GM12878 (cell line): ENCODE results near the gene WNT16. TPM values are rescaled to one million over a fixed set of nuclear protein-coding genes. Genes with fewer than 3 reads are reported as not detected.

Experiments
- ATAC-seq: fragments of 200-7000 bp; cut with Tn5 transposase; 3 replicates; pipeline ENCODE4 v1.9.1; 2020; ENCODE audit warnings: mild to moderate bottlenecking, moderate library complexity
- BruUV-seq: library from RNA; stranded (reverse); fragments of 400-500 nt; replicated peaks from 2 replicates; lab custom pipeline; 2021; lab: Mats Ljungman, UMichigan
- CTCF ChIA-PET: fragments of 300-600 bp; sonication (Branson Sonifier 250); formaldehyde crosslinking; extraction: SDS; loops from one replicate; lab custom pipeline; 2021; ENCODE audit warnings: inconsistent platforms; lab: Yijun Ruan, JAX
- POLR2A ChIA-PET: fragments of 350-600 bp; formaldehyde crosslinking; extraction: SDS; loops from one replicate; lab custom pipeline; 2021; ENCODE audit warnings: inconsistent platforms; lab: Charles Lee
- RAD21 ChIA-PET: fragments of 300-600 bp; sonication (Branson Sonifier 250); formaldehyde crosslinking; loops from one replicate; lab custom pipeline; 2023; ENCODE audit warnings: antibody characterized with exemption; ENCODE audit not compliant: unreplicated experiment; lab: Charles Lee
- SMC1A ChIA-PET: fragments of 300-600 bp; sonication (Branson Sonifier 250); formaldehyde crosslinking; loops from one replicate; lab custom pipeline; 2023; ENCODE audit not compliant: unreplicated experiment, uncharacterized antibody; lab: Charles Lee
- DNase-seq: peaks from one replicate; pipeline ENCODE4 v3.0.0-alpha.2; 2011; ENCODE audit warnings: low read depth, low spot score
- FAIRE-seq: peaks from 3 replicates; lab custom pipeline; 2011; peaks lifted over from hg19 to GRCh38; lab: Jason Lieb, UNC
- H2AFZ ChIP-seq: 2 replicates; pipeline ENCODE4 v1.6.0; 2011; ENCODE audit warnings: low read depth, low read length, control low read depth; ENCODE audit not compliant: control insufficient read depth
- H3K27ac ChIP-seq: 2 replicates; pipeline ENCODE4 v1.5.1; 2011; ENCODE audit warnings: control low read depth; ENCODE audit not compliant: control insufficient read depth, insufficient read depth
- H3K27me3 ChIP-seq, 2 experiments: replicated peaks in 1 of 2; 2 replicates each; pipeline versions ENCODE4 v1.6.0 to v1.6.1; 2011; ENCODE audit warnings: low read length in 1 of 2; ENCODE audit not compliant: control insufficient read depth in 2 of 2, insufficient read depth in 2 of 2
- H3K36me3 ChIP-seq, 2 experiments: 2 replicates each; pipeline ENCODE4 v1.5.1; 2011; ENCODE audit warnings: low read length in 1 of 2; ENCODE audit not compliant: control insufficient read depth in 2 of 2, insufficient read depth in 2 of 2
- H3K4me1 ChIP-seq: 2 replicates; pipeline ENCODE4 v1.6.1; 2011; ENCODE audit warnings: mild to moderate bottlenecking, low read length, moderate library complexity, mixed read lengths; ENCODE audit not compliant: control insufficient read depth, insufficient read depth
- H3K4me2 ChIP-seq: 2 replicates; pipeline ENCODE4 v1.6.0; 2011; ENCODE audit warnings: control low read depth; ENCODE audit not compliant: control insufficient read depth, insufficient read depth
- H3K4me3 ChIP-seq: fragments of 200-600 bp; sonication (generic); 2 replicates; pipeline ENCODE4 v1.5.1; 2016
- H3K79me2 ChIP-seq: 2 replicates; pipeline ENCODE4 v1.6.0; 2011; ENCODE audit warnings: low read length; ENCODE audit not compliant: control insufficient read depth, insufficient read depth
- H3K9ac ChIP-seq: 2 replicates; pipeline ENCODE4 v1.8.0; 2011; ENCODE audit warnings: low read length, control low read depth, mixed read lengths; ENCODE audit not compliant: control insufficient read depth, insufficient read depth
- H3K9me3 ChIP-seq: replicated peaks from 3 replicates; pipeline ENCODE4 v1.5.1; 2011; ENCODE audit warnings: mild to moderate bottlenecking, low read length; ENCODE audit not compliant: control insufficient read depth, insufficient read depth
- H4K20me1 ChIP-seq: 2 replicates; pipeline ENCODE4 v1.6.0; 2011; ENCODE audit not compliant: control insufficient read depth, insufficient read depth
- BHLHE40 ChIP-seq, 2 experiments: fragments of 450-650 bp in 1 of 2; IDR thresholded peaks; 2 replicates each; pipeline ENCODE4 v1.6.1; 2011 to 2017; ENCODE audit warnings: low read depth in 2 of 2, borderline replicate concordance in 1 of 2, improper control_type of control experiment in 1 of 2, low read length in 1 of 2, mild to moderate bottlenecking in 1 of 2
- EP300 ChIP-seq, 2 experiments: fragments of 150-350 bp in 1 of 2; IDR thresholded peaks; 2 replicates each; pipeline ENCODE4 v1.6.1; 2011 to 2012; ENCODE audit warnings: low read depth in 2 of 2, low read length in 2 of 2, borderline replicate concordance in 1 of 2, improper control_type of control experiment in 1 of 2, inconsistent platforms in 1 of 2; ENCODE audit not compliant: control insufficient read depth in 1 of 2
- ETV6 ChIP-seq, 2 experiments: fragments of 450-650 bp in 1 of 2; IDR thresholded peaks in 1 of 2; conservative IDR thresholded peaks in 1 of 2; 2 replicates each; pipeline ENCODE4 v1.6.1; 2014; ENCODE audit warnings: antibody characterized with exemption in 1 of 2, borderline replicate concordance in 1 of 2, low read depth in 1 of 2, mild to moderate bottlenecking in 1 of 2, moderate library complexity in 1 of 2
- IKZF1 ChIP-seq: fragments of 450-650 bp; conservative IDR thresholded peaks from 2 replicates; pipeline ENCODE4 v1.6.1; 2017; ENCODE audit warnings: antibody characterized with exemption, mild to moderate bottlenecking
- ZSCAN29 ChIP-seq: fragments of 450-650 bp; IDR thresholded peaks from 2 replicates; pipeline ENCODE4 v1.6.1; 2017; ENCODE audit warnings: mild to moderate bottlenecking, moderate library complexity
- whole genome bisulfite sequencing: methylation state at CpG from one replicate; pipeline ENCODE4 v1.1.6; 2016; ENCODE audit warnings: low lambda C conversion rate; ENCODE audit not compliant: insufficient replicate concordance, insufficient coverage; ENCODE audit errors: missing lambda C conversion rate; 5-methylcytosine and 5-hydroxymethylcytosine counted together
- in situ Hi-C: fragments of 300-500 bp; cut with MboI; formaldehyde crosslinking; loops from 9 replicates; pipeline ENCODE4 v1.14.3; 2018; ENCODE audit warnings: mixed read lengths
- intact Hi-C: fragments of 100-400 bp; cut with micrococcal nuclease; formaldehyde crosslinking; loops from one replicate; pipeline ENCODE4 v1.14.2; 2022; ENCODE audit not compliant: unreplicated experiment
- polyA plus RNA-seq, 11 experiments: library from polyadenylated mRNA; depleted of rRNA in 4 of 11; unstranded in 6 of 11; stranded (reverse) in 5 of 11; fragments of >200 nt; fragmentation: Nextera tagmentation in 4 of 11; fragmentation: Illumina TruSeq in 1 of 11; extraction: Ambion mirVana in 4 of 11; extraction: Trizol in 1 of 11; gene quantifications; 1 replicate in 1 of 11; 2 replicates in 10 of 11; pipeline versions ENCODE4 v1.2.1 to v1.2.3, GENCODE V29; 2011 to 2016; ENCODE audit warnings: inconsistent platforms in 2 of 11, missing spikeins in 2 of 11, low read depth in 1 of 11
- total RNA-seq, 4 experiments: library from RNA; depleted of rRNA in 3 of 4; stranded (reverse); fragments of >200 nt in 3 of 4; fragmentation: Illumina TruSeq in 1 of 4; extraction: Trizol in 1 of 4; gene quantifications; 2 replicates each; pipeline versions ENCODE4 v1.2.1 to v1.2.3, GENCODE V29; 2013 to 2021

The WNT16 gene
- total and polyA plus RNA-seq, 10 of the 15 experiments (the other 5 are each of a cell fraction or from before 2014, with no cell fraction given): 0.05 to 0.11 (median 0.06) TPM; not detected in 5

DNA sequence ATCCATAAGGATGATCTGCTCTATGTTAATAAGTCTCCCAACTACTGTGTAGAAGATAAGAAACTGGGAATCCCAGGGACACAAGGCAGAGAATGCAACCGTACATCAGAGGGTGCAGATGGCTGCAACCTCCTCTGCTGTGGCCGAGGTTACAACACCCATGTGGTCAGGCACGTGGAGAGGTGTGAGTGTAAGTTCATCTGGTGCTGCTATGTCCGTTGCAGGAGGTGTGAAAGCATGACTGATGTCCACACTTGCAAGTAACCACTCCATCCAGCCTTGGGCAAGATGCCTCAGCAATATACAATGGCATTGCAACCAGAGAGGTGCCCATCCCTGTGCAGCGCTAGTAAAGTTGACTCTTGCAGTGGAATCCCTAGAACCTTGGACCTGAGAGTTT lies 10.3 kb downstream of the WNT16 start:
- H4K20me1 ChIP-seq: no peaks in the 10 kb centered on the region
- ChIA-PET SMC1A (no interaction called here), RAD21 (no interaction called here), CTCF (no interaction called here), POLR2A (no interaction called here)
- TF ChIP-seq IKZF1: 0 out of 2 replicates have a peak, but pooled peaks have one; percentile 25
- peak; percentile 75 to 92; a peak in 3 of 4 replicates for TF ChIP-seq BHLHE40 (IDR thresholded peaks at IDR 0.05; ENCODE audit: borderline replicate concordance in 1 of 2, low read depth in 2 of 2, low read length in 1 of 2)
- TF ChIP-seq ZSCAN29: no peak
- no peak overlapping the region for H3K27ac ChIP-seq
- H3K79me2 ChIP-seq: no peaks in the 10 kb centered on the region
- H3K27me3 ChIP-seq: no peaks in the 10 kb centered on the region
- H3K36me3 ChIP-seq: no peaks in the 10 kb centered on the region; a peak in 1 of 4 replicates
- no peak overlapping the region for H3K9ac ChIP-seq
- BruUV-seq: no TSS peak
- FAIRE-seq (no peak), ATAC-seq (peak; percentile 54), DNase-seq (no peak)
- WGBS: 83% methylated on average over 5 of the region's 5 CpGs
- in situ Hi-C loops: no loop called here
- no peaks in the 10 kb centered on the region for H3K4me1 ChIP-seq
- H3K9me3 ChIP-seq: no peaks in the 10 kb centered on the region
- intact Hi-C loops: loop anchor here (5.0 kb wide), 1 partner anchor 352 kb away; the partner anchor contains the start of gene CPED1
- no peak overlapping the region for H3K4me2 ChIP-seq
- no peak overlapping the region for H2AFZ ChIP-seq
- H3K4me3 ChIP-seq: no peak overlapping the region

DNA sequence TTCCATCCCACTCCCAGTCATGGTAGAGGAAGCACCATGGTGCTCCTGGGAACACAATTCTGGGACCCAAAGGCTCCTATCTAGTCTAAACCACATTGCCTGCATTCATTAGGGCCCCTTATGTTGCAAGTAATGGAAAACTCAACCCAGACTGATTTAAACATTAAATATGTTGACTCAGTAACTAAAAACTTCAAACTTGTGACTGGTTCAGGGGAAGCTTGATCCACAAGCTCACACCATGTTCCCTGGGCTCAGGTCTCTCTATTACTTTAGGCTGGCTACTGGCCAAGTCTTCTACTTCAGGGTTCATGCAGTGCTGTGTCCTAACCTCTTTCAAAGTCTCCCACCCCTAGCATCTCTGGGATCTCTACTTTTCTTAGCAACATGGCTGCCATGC lies 13.1 kb downstream of the WNT16 start:
- FAIRE-seq (no peak), DNase-seq (no peak), ATAC-seq (no peak)
- H4K20me1 ChIP-seq: no peaks in the 10 kb centered on the region
- no TSS peak for BruUV-seq
- no peak overlapping the region for H3K27ac ChIP-seq
- H3K27me3 ChIP-seq: no peaks in the 10 kb centered on the region
- H2AFZ ChIP-seq: no peak overlapping the region
- no peak overlapping the region for H3K4me3 ChIP-seq
- no peaks in the 10 kb centered on the region for H3K79me2 ChIP-seq
- SMC1A ChIA-PET: interaction anchor here (1.6 kb wide), 1 partner anchor 25 kb away, joined by 5 read pairs; no protein-coding TSS in a partner anchor
- RAD21 ChIA-PET: interaction anchor here (0.5 kb wide), 1 partner anchor 281 kb away, joined by 3 read pairs; no protein-coding TSS in a partner anchor
- CTCF ChIA-PET: no interaction called here
- H3K36me3 ChIP-seq: peaks cover 0 to under 1% of the 10 kb centered on the region in 2 experiments; a peak in 3 of 4 replicates
- no peak overlapping the region for H3K9ac ChIP-seq
- TF ChIP-seq EP300 (IDR thresholded peaks at IDR 0.05; ENCODE audit: borderline replicate concordance in 1 of 2, control insufficient read depth in 1 of 2, low read depth in 2 of 2, low read length in 2 of 2) (no peak), ETV6 (conservative IDR thresholded peaks at IDR 0.05 in 1 of 2, IDR thresholded peaks at IDR 0.05 in 1 of 2; ENCODE audit: borderline replicate concordance in 1 of 2, low read depth in 1 of 2) (no peak)
- H3K4me1 ChIP-seq: no peaks in the 10 kb centered on the region
- POLR2A ChIA-PET: no interaction called here
- H3K4me2 ChIP-seq: no peak overlapping the region
- H3K9me3 ChIP-seq: no peaks in the 10 kb centered on the region
- intact Hi-C loops: no loop called here
- in situ Hi-C loops: no loop called here
